ENCODE results near the gene ZNFX1. TPM values are rescaled to one million over a fixed set of nuclear protein-coding genes. Genes with fewer than 3 reads are reported as not detected.

Gene ZNFX1
- total RNA-seq, 3 donors from 2014 or later (not counting 1 experiment from before 2014, with no cell fraction given) = 55.8 to 58.5 (median 57.8) TPM

DNA sequence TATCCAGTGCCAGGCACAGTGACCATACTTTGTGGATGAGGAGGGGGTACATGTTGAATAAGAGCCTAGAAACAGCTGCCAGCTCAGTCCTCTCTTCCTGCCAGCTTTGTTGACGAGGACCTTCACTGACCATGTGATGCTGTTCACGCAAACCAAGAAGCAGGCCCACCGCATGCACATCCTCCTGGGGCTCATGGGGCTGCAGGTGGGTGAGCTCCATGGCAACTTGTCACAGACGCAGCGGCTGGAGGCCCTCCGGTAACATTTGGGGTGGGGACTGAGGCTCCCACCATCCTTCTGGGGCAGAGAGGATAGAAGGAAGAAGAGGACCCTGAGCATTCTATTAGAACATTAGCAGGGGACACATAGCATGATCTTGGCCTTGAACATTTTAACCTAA is 43.0 kb downstream of the ZNFX1 start:
- 96% methylated on average over 6 of the region's 6 CpGs for WGBS (ENCODE audit: insufficient coverage)
- H3K27ac Mint-ChIP-seq = peak overlapping the region in 1 of 2 donors; percentile 57
- Histone ChIP-seq H3K4me3 (ENCODE audit: low read length) (no peak overlapping the region), H3K27me3 (ENCODE audit: control insufficient read depth, insufficient read depth, low read length) (no peaks in the 10 kb centered on the region), H3K4me1 (ENCODE audit: control insufficient read depth, insufficient read depth, low read length) (peaks cover 12% of the 10 kb centered on the region), H3K27ac (ENCODE audit: low read length) (no peak overlapping the region), H3K9me3 (ENCODE audit: control insufficient read depth, insufficient read depth, low read length) (no peaks in the 10 kb centered on the region), H3K36me3 (ENCODE audit: control insufficient read depth, insufficient read depth, low read length) (peaks cover 85% of the 10 kb centered on the region)
- intact Hi-C loops (cut with micrococcal nuclease) = no loop called here
- TF ChIP-seq, protein P1, sequence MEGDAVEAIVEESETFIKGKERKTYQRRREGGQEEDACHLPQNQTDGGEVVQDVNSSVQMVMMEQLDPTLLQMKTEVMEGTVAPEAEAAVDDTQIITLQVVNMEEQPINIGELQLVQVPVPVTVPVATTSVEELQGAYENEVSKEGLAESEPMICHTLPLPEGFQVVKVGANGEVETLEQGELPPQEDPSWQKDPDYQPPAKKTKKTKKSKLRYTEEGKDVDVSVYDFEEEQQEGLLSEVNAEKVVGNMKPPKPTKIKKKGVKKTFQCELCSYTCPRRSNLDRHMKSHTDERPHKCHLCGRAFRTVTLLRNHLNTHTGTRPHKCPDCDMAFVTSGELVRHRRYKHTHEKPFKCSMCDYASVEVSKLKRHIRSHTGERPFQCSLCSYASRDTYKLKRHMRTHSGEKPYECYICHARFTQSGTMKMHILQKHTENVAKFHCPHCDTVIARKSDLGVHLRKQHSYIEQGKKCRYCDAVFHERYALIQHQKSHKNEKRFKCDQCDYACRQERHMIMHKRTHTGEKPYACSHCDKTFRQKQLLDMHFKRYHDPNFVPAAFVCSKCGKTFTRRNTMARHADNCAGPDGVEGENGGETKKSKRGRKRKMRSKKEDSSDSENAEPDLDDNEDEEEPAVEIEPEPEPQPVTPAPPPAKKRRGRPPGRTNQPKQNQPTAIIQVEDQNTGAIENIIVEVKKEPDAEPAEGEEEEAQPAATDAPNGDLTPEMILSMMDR (IDR thresholded peaks at IDR 0.05) = no peak
- no peaks in the 10 kb centered on the region for H3K27me3 Mint-ChIP-seq (ENCODE audit: low read depth in 2 of 2)
- no peak for DNase-seq
- no peak overlapping the region for H3K4me3 Mint-ChIP-seq
- no peak for ATAC-seq
- peaks cover 8 to 10% of the 10 kb centered on the region in 2 donors for H3K4me1 Mint-ChIP-seq
- H3K9me3 Mint-ChIP-seq = no peaks in the 10 kb centered on the region
- peaks cover 41% of the 10 kb centered on the region for H3K36me3 Mint-ChIP-seq

DNA sequence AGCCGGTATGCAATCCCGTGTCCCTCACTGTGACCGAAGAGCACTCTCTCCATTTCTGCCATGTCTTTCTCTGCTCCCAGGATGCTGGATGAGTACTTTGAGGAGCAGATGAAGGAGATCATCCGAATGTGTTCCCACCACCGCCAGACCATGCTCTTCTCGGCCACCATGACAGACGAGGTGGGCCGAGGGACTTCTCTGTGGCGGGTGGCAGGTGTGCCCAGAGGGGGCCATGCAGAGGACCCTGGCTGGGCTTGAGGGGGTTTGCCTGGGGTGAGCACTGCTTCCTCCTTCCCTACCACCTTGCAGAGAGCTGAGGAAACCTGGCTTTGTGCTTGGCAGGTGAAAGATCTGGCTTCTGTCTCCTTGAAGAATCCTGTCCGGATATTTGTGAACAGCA is 44.6 kb downstream of the ZNFX1 start:
- 98% methylated on average over 10 of the region's 10 CpGs for WGBS (ENCODE audit: insufficient coverage)
- Histone ChIP-seq H3K9me3 (ENCODE audit: control insufficient read depth, insufficient read depth, low read length) (no peaks in the 10 kb centered on the region), H3K36me3 (ENCODE audit: control insufficient read depth, insufficient read depth, low read length) (peaks cover 84% of the 10 kb centered on the region), H3K27me3 (ENCODE audit: control insufficient read depth, insufficient read depth, low read length) (no peaks in the 10 kb centered on the region), H3K4me3 (ENCODE audit: low read length) (no peak overlapping the region), H3K4me1 (ENCODE audit: control insufficient read depth, insufficient read depth, low read length) (peaks cover 12% of the 10 kb centered on the region), H3K27ac (ENCODE audit: low read length) (no peak overlapping the region)
- DNase-seq (no peak), ATAC-seq (no peak)
- TF ChIP-seq, protein P1 (IDR thresholded peaks at IDR 0.05) = no peak
- no peak overlapping the region for H3K4me3 Mint-ChIP-seq
- intact Hi-C loops (cut with micrococcal nuclease) = no loop called here
- H3K27me3 Mint-ChIP-seq (ENCODE audit: low read depth in 2 of 2) = no peaks in the 10 kb centered on the region
- H3K4me1 Mint-ChIP-seq = peaks cover 8 to 10% of the 10 kb centered on the region in 2 donors
- no peak overlapping the region for H3K27ac Mint-ChIP-seq
- H3K36me3 Mint-ChIP-seq = peaks cover 37% of the 10 kb centered on the region
- no peaks in the 10 kb centered on the region for H3K9me3 Mint-ChIP-seq

DNA sequence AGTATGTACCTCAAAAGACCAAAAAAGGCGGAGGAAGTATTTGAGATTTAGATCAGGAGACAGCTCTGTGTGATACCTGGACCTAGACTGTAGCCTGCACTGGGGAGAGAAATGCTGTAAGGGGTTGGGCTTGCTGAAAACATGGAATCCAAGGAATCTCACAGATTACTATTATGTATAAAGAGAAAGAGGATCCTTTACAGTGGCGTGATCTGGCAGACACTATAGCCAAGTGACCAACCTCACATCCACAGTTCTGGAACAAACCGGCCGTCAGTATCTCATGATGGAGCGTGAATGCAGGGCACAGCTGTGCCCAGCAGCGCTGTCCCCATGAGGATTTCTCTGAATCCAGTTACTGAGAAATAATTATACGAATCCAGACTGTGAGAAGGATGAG is 46.4 kb downstream of the ZNFX1 start:
- Histone ChIP-seq H3K27me3 (ENCODE audit: control insufficient read depth, insufficient read depth, low read length) (no peaks in the 10 kb centered on the region), H3K36me3 (ENCODE audit: control insufficient read depth, insufficient read depth, low read length) (peaks cover 80% of the 10 kb centered on the region), H3K4me3 (ENCODE audit: low read length) (no peak overlapping the region), H3K9me3 (ENCODE audit: control insufficient read depth, insufficient read depth, low read length) (no peaks in the 10 kb centered on the region), H3K4me1 (ENCODE audit: control insufficient read depth, insufficient read depth, low read length) (peaks cover 12% of the 10 kb centered on the region), H3K27ac (ENCODE audit: low read length) (no peak overlapping the region)
- no peak overlapping the region for H3K4me3 Mint-ChIP-seq
- WGBS (ENCODE audit: insufficient coverage) = 83% methylated on average over 6 of the region's 7 CpGs
- peaks cover 8 to 10% of the 10 kb centered on the region in 2 donors for H3K4me1 Mint-ChIP-seq
- TF ChIP-seq, protein P1 (IDR thresholded peaks at IDR 0.05) = no peak
- H3K36me3 Mint-ChIP-seq = peaks cover 28% of the 10 kb centered on the region
- H3K27me3 Mint-ChIP-seq (ENCODE audit: low read depth in 2 of 2) = no peaks in the 10 kb centered on the region
- DNase-seq (no peak), ATAC-seq (no peak)
- H3K9me3 Mint-ChIP-seq = no peaks in the 10 kb centered on the region
- intact Hi-C loops (cut with micrococcal nuclease) = no loop called here
- peak overlapping the region; percentile 38 to 60 for H3K27ac Mint-ChIP-seq

DNA sequence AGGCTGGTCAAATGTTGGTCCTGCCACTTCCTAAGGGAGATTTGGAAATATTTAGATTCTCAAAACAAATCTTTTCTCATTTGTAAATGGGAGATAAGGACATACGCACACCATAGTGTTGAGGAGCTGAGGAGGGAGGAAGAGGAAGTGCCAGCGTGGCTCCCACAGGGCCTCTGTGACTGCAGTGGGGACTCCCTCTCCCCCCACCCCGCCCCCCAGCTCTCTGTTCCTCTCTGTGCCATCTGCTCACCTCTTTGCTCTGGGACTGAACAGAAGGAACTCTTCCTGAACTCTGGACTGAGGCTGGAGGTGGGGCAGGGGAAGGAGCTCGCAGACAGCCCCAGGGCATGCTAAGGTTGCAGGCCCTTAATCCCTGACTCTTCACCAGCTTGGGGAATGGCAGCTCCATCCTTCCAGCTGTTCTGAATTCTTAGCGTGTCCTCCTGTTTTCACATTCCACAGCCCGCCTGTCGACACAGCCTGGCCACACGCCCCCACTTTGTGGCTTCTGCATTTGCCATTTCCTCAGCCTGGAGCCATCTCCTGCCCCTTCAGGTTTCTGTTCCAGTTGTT is 47.2 kb downstream of the ZNFX1 start:
- Histone ChIP-seq H3K9me3 (ENCODE audit: control insufficient read depth, insufficient read depth, low read length) (no peaks in the 10 kb centered on the region), H3K27ac (ENCODE audit: low read length) (peak overlapping the region; percentile 64), H3K36me3 (ENCODE audit: control insufficient read depth, insufficient read depth, low read length) (peaks cover 82% of the 10 kb centered on the region), H3K4me3 (ENCODE audit: low read length) (no peak overlapping the region), H3K27me3 (ENCODE audit: control insufficient read depth, insufficient read depth, low read length) (no peaks in the 10 kb centered on the region), H3K4me1 (ENCODE audit: control insufficient read depth, insufficient read depth, low read length) (peaks cover 12% of the 10 kb centered on the region)
- no peak overlapping the region for H3K4me3 Mint-ChIP-seq
- peak in 1 of 3 donors; percentile 52 for ATAC-seq
- TF ChIP-seq, protein P1 (IDR thresholded peaks at IDR 0.05) = no peak
- H3K27ac Mint-ChIP-seq = peak overlapping the region; percentile 38 to 60
- no peak for DNase-seq
- peaks cover 10 to 14% of the 10 kb centered on the region in 2 donors for H3K4me1 Mint-ChIP-seq
- no peaks in the 10 kb centered on the region for H3K9me3 Mint-ChIP-seq
- intact Hi-C loops (cut with micrococcal nuclease) = no loop called here
- peaks cover 35% of the 10 kb centered on the region for H3K36me3 Mint-ChIP-seq
- H3K27me3 Mint-ChIP-seq (ENCODE audit: low read depth in 2 of 2) = no peaks in the 10 kb centered on the region
- WGBS (ENCODE audit: insufficient coverage) = 46% methylated on average over 5 of the region's 8 CpGs

Data from natural killer cell (primary cell).